Calu3 (cell line): ENCODE results near the gene TENM4. TPM values are rescaled to one million over a fixed set of nuclear protein-coding genes. Genes with fewer than 3 reads are reported as not detected.

Source experiments
- BruUV-seq: library from RNA; stranded (reverse); fragments of 400-500 nt; replicated peaks from 2 replicates; lab custom pipeline; 2021; lab: Mats Ljungman, UMichigan
- CTCF ChIA-PET: fragments of 300-600 bp; sonication (Branson Sonifier 250); formaldehyde crosslinking; loops from one replicate; lab custom pipeline; 2022; ENCODE audit warnings: antibody characterized with exemption; lab: Charles Lee
- DNase-seq: peaks from one replicate; pipeline ENCODE4 v3.0.0; 2022
- H3K27ac Mint-ChIP-seq: one replicate; pipeline ENCODE4 v1.8.0; 2022; ENCODE audit warnings: mixed read lengths; ENCODE audit not compliant: unreplicated experiment
- H3K27me3 Mint-ChIP-seq: one replicate; pipeline ENCODE4 v1.8.0; 2022; ENCODE audit warnings: mixed read lengths; ENCODE audit not compliant: unreplicated experiment
- H3K36me3 Mint-ChIP-seq: one replicate; pipeline ENCODE4 v1.8.0; 2022; ENCODE audit warnings: mild to moderate bottlenecking, moderate library complexity, mixed read lengths; ENCODE audit not compliant: insufficient read depth, unreplicated experiment
- H3K4me1 Mint-ChIP-seq: one replicate; pipeline ENCODE4 v1.8.0; 2022; ENCODE audit warnings: mild to moderate bottlenecking, low read depth, mixed read lengths; ENCODE audit not compliant: unreplicated experiment
- H3K4me3 Mint-ChIP-seq: one replicate; pipeline ENCODE4 v1.8.0; 2022; ENCODE audit warnings: mild to moderate bottlenecking, low read depth, moderate library complexity, mixed read lengths; ENCODE audit not compliant: unreplicated experiment
- H3K9me3 Mint-ChIP-seq: one replicate; pipeline ENCODE4 v1.8.0; 2022; ENCODE audit warnings: low read depth, mixed read lengths; ENCODE audit not compliant: unreplicated experiment
- intact Hi-C: fragments of 100-400 bp; cut with micrococcal nuclease; formaldehyde crosslinking; loops from one replicate; pipeline ENCODE4 v1.10.0; 2022; ENCODE audit not compliant: unreplicated experiment
- total RNA-seq: library from RNA; stranded (reverse); gene quantifications from 2 replicates; pipeline ENCODE4 v1.2.3, GENCODE V29; 2022
- TF ChIP-seq, protein P1 (sequence below): fragments of 200-600 bp; IDR thresholded peaks from one replicate; pipeline ENCODE4 v1.8.0; 2022; ENCODE audit warnings: antibody characterized with exemption; ENCODE audit not compliant: unreplicated experiment

TENM4 gene
- total RNA-seq, 1 experiment from 2014 or later = not detected

- DNase-seq = no peak
- intact Hi-C loops = no loop called here
- CTCF ChIA-PET = interaction anchor here (1.0 kb wide), 1 partner anchor 11 kb away, joined by 3 read pairs; no protein-coding TSS in a partner anchor
- TF ChIP-seq, protein P1, sequence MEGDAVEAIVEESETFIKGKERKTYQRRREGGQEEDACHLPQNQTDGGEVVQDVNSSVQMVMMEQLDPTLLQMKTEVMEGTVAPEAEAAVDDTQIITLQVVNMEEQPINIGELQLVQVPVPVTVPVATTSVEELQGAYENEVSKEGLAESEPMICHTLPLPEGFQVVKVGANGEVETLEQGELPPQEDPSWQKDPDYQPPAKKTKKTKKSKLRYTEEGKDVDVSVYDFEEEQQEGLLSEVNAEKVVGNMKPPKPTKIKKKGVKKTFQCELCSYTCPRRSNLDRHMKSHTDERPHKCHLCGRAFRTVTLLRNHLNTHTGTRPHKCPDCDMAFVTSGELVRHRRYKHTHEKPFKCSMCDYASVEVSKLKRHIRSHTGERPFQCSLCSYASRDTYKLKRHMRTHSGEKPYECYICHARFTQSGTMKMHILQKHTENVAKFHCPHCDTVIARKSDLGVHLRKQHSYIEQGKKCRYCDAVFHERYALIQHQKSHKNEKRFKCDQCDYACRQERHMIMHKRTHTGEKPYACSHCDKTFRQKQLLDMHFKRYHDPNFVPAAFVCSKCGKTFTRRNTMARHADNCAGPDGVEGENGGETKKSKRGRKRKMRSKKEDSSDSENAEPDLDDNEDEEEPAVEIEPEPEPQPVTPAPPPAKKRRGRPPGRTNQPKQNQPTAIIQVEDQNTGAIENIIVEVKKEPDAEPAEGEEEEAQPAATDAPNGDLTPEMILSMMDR = no peak
- Mint-ChIP-seq H3K36me3 (no peaks in the 10 kb centered on the region), H3K27ac (no peak overlapping the region), H3K27me3 (peaks cover 84% of the 10 kb centered on the region), H3K4me3 (no peak overlapping the region), H3K9me3 (no peaks in the 10 kb centered on the region), H3K4me1 (no peaks in the 10 kb centered on the region)
- no TSS peak for BruUV-seq
These were observed 691.7 kb downstream of the TENM4 start for GRCh38 chr11:78748918-78749690.

DNA sequence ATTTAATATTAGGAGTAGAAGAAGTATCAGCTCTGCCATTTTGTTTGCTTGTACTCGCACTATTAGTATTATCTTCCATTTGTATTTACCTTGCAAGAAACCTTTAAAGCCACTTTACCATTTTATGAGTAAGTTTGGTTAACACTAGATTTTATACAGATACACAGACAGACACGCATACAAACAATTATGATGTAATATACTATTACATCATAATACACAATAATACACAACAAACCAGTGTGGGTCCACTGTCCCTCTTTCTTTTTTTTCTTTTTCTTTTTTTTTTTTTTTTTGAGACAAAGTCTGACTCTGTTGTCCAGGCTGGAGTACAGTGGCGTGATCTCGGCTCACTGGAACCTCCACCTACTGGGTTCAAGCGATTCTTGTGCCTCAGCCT, 695.9 kb downstream of the TENM4 start:
- Mint-ChIP-seq H3K4me1 (no peaks in the 10 kb centered on the region), H3K36me3 (no peaks in the 10 kb centered on the region), H3K9me3 (no peaks in the 10 kb centered on the region), H3K4me3 (no peak overlapping the region), H3K27me3 (peaks cover 85% of the 10 kb centered on the region), H3K27ac (no peak overlapping the region)
- intact Hi-C loops = no loop called here
- CTCF ChIA-PET = interaction anchor here (0.5 kb wide), 1 partner anchor 103 kb away, joined by 3 read pairs; no protein-coding TSS in a partner anchor
- no peak for DNase-seq
- no TSS peak for BruUV-seq
- TF ChIP-seq, protein P1 = no peak

- Mint-ChIP-seq H3K4me3 (no peak overlapping the region), H3K27ac (no peak overlapping the region), H3K36me3 (no peaks in the 10 kb centered on the region), H3K4me1 (no peaks in the 10 kb centered on the region), H3K9me3 (no peaks in the 10 kb centered on the region), H3K27me3 (peaks cover 85% of the 10 kb centered on the region)
- DNase-seq = no peak
- CTCF ChIA-PET = interaction anchor here (1.0 kb wide), 1 partner anchor 99 kb away, joined by 3 read pairs; no protein-coding TSS in a partner anchor
- TF ChIP-seq, protein P1 = no peak
- BruUV-seq = no TSS peak
- intact Hi-C loops = no loop called here
These were observed 696.6 kb downstream of the TENM4 start for GRCh38 chr11:78744202-78744601.

DNA sequence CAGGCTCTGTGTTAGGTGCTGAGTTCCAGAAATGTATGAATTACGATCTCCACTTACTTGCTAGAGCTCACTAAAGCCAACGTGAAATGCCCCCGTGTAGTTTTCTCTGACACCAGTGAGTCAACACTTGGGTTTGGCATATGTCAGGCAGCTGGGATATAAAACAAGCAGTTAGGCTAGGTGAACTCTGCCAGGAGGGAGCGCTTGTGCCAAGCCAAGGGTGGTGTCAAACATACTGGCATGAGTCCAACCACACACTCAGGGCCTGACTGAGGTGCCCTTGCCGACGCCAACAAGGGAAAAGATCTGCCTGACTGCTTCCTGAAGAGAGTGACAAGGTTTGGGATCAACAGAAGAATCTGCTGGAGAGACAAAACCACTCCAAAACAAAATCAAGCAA, 698.4 kb downstream of the TENM4 start:
- H3K27me3 Mint-ChIP-seq = peaks cover 85% of the 10 kb centered on the region

More for the DNA sequence above, 698.4 kb downstream of the TENM4 start:
- intact Hi-C loops = no loop called here
- no peaks in the 10 kb centered on the region for H3K4me1 Mint-ChIP-seq
- DNase-seq = peak; percentile 14
- no peak overlapping the region for H3K4me3 Mint-ChIP-seq
- TF ChIP-seq, protein P1 = no peak
- no peak overlapping the region for H3K27ac Mint-ChIP-seq
- CTCF ChIA-PET = no interaction called here
- BruUV-seq = no TSS peak
- no peaks in the 10 kb centered on the region for H3K9me3 Mint-ChIP-seq
- H3K36me3 Mint-ChIP-seq = no peaks in the 10 kb centered on the region
